Measurements from ENCODE around the gene FAM3D.

FAM3D gene

GRCh38 chr3:58660998-58661397, 5.6 kb downstream of the FAM3D start:
- H3K36me3 Mint-ChIP-seq (ENCODE audit: low read depth), result no peaks in the 10 kb centered on the region
- H3K9me3 Mint-ChIP-seq, result no peaks in the 10 kb centered on the region
- H3K4me1 Mint-ChIP-seq, result no peaks in the 10 kb centered on the region
- no peak overlapping the region for H3K4me3 Mint-ChIP-seq
- no peak overlapping the region for H3K27ac Mint-ChIP-seq
- H3K27me3 Mint-ChIP-seq (ENCODE audit: low read depth), result peaks cover 27% of the 10 kb centered on the region
- TF ChIP-seq CTCF (IDR thresholded peaks at IDR 0.05; ENCODE audit: unreplicated experiment in 3 of 3), result no peak

GRCh38 chr3:58659051-58659675, 7.4 kb downstream of the FAM3D start:
- TF ChIP-seq CTCF (IDR thresholded peaks at IDR 0.05; ENCODE audit: unreplicated experiment in 3 of 3), result peak in 2 of 3 experiments; percentile 21 to 36
- Mint-ChIP-seq H3K4me3 (no peak overlapping the region), H3K4me1 (no peaks in the 10 kb centered on the region), H3K9me3 (no peaks in the 10 kb centered on the region), H3K36me3 (ENCODE audit: low read depth) (no peaks in the 10 kb centered on the region), H3K27ac (no peak overlapping the region), H3K27me3 (ENCODE audit: low read depth) (peaks cover 23% of the 10 kb centered on the region)

- no peak for TF ChIP-seq CTCF (IDR thresholded peaks at IDR 0.05; ENCODE audit: unreplicated experiment in 3 of 3)
- Mint-ChIP-seq H3K9me3 (no peaks in the 10 kb centered on the region), H3K4me3 (no peak overlapping the region), H3K4me1 (no peaks in the 10 kb centered on the region), H3K27me3 (ENCODE audit: low read depth) (peaks cover 23% of the 10 kb centered on the region), H3K36me3 (ENCODE audit: low read depth) (no peaks in the 10 kb centered on the region), H3K27ac (no peak overlapping the region)
Measured at GRCh38 chr3:58658508-58658907, 8.1 kb downstream of the FAM3D start.

- no peaks in the 10 kb centered on the region for H3K9me3 Mint-ChIP-seq
- no peaks in the 10 kb centered on the region for H3K4me1 Mint-ChIP-seq
- H3K4me3 Mint-ChIP-seq, result no peak overlapping the region
- no peaks in the 10 kb centered on the region for H3K36me3 Mint-ChIP-seq (ENCODE audit: low read depth)
- TF ChIP-seq CTCF (IDR thresholded peaks at IDR 0.05; ENCODE audit: unreplicated experiment in 3 of 3), result no peak
- H3K27ac Mint-ChIP-seq, result no peak overlapping the region
- H3K27me3 Mint-ChIP-seq (ENCODE audit: low read depth), result peaks cover 19% of the 10 kb centered on the region
Measured at GRCh38 chr3:58657571-58658141, 8.9 kb downstream of the FAM3D start.

GRCh38 chr3:58657036-58657520, 9.5 kb downstream of the FAM3D start:
- H3K9me3 Mint-ChIP-seq, result no peaks in the 10 kb centered on the region
- no peak overlapping the region for H3K4me3 Mint-ChIP-seq
- H3K27ac Mint-ChIP-seq, result no peak overlapping the region
- peaks cover 19% of the 10 kb centered on the region for H3K27me3 Mint-ChIP-seq (ENCODE audit: low read depth)
- H3K4me1 Mint-ChIP-seq, result no peaks in the 10 kb centered on the region
- H3K36me3 Mint-ChIP-seq (ENCODE audit: low read depth), result no peaks in the 10 kb centered on the region
- TF ChIP-seq CTCF (IDR thresholded peaks at IDR 0.05; ENCODE audit: unreplicated experiment in 3 of 3), result no peak

GRCh38 chr3:58656631-58657030, 9.9 kb downstream of the FAM3D start:
- H3K4me3 Mint-ChIP-seq, result no peak overlapping the region
- no peaks in the 10 kb centered on the region for H3K36me3 Mint-ChIP-seq (ENCODE audit: low read depth)
- no peaks in the 10 kb centered on the region for H3K4me1 Mint-ChIP-seq
- peaks cover 19% of the 10 kb centered on the region for H3K27me3 Mint-ChIP-seq (ENCODE audit: low read depth)
- no peaks in the 10 kb centered on the region for H3K9me3 Mint-ChIP-seq
- H3K27ac Mint-ChIP-seq, result no peak overlapping the region
- no peak for TF ChIP-seq CTCF (IDR thresholded peaks at IDR 0.05; ENCODE audit: unreplicated experiment in 3 of 3)
